Measurements from ENCODE around the gene ZNFX1.

ZNFX1 gene

DNA sequence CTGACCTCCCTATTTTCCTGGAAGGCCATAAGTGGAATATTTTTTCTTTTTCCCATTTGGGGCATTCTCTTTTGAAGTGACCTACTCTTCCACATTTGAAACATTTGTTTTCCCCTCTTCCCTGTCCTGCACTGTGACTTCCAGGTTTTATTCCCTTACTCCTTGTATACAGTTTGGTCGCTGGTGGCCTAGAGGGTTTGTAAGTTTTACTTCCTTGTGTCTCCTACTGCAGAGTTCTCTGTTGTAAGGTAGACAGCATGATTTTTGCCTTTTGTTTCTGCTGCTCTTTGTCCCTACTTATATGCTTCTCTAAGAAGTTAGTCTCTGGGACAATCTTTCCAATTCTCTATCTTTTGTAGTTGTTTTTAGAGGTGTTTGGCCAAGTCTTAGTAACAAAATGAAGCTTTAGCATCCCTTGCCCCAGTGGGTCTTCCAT, 7.4 kb upstream of the ZNFX1 start:
- TF ChIP-seq, protein P1, sequence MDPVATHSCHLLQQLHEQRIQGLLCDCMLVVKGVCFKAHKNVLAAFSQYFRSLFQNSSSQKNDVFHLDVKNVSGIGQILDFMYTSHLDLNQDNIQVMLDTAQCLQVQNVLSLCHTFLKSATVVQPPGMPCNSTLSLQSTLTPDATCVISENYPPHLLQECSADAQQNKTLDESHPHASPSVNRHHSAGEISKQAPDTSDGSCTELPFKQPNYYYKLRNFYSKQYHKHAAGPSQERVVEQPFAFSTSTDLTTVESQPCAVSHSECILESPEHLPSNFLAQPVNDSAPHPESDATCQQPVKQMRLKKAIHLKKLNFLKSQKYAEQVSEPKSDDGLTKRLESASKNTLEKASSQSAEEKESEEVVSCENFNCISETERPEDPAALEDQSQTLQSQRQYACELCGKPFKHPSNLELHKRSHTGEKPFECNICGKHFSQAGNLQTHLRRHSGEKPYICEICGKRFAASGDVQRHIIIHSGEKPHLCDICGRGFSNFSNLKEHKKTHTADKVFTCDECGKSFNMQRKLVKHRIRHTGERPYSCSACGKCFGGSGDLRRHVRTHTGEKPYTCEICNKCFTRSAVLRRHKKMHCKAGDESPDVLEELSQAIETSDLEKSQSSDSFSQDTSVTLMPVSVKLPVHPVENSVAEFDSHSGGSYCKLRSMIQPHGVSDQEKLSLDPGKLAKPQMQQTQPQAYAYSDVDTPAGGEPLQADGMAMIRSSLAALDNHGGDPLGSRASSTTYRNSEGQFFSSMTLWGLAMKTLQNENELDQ (tag by site-specific recombination; IDR thresholded peaks at IDR 0.05; ENCODE audit: low read depth), result no peak
- TF ChIP-seq ZNF677 (tag by site-specific recombination; IDR thresholded peaks at IDR 0.05), result no peak
- no peak for TF ChIP-seq ZNF248 (tag by site-specific recombination; IDR thresholded peaks at IDR 0.05)
- TF ChIP-seq ZNF747 (tag by site-specific recombination; IDR thresholded peaks at IDR 0.05), result no peak
- no peak for TF ChIP-seq ZNF112 (tag by site-specific recombination; IDR thresholded peaks at IDR 0.05)
- no peak for TF ChIP-seq SCRT1 (tag by site-specific recombination; IDR thresholded peaks at IDR 0.05; ENCODE audit: borderline replicate concordance)
- TF ChIP-seq ZNF600 (tag by site-specific recombination; IDR thresholded peaks at IDR 0.05), result no peak
- no peak for TF ChIP-seq ZNF548 (tag by site-specific recombination; IDR thresholded peaks at IDR 0.05)
- TF ChIP-seq ZNF792 (tag by site-specific recombination; IDR thresholded peaks at IDR 0.05), result no peak
- CTCF ChIA-PET, result interaction anchor here (0.6 kb wide), 1 partner anchor 249 kb away, joined by 3 read pairs; no protein-coding TSS in a partner anchor
- no peaks in the 10 kb centered on the region for H3K4me1 ChIP-seq (ENCODE audit: control insufficient read depth, insufficient read depth, low read length)
- H3K27ac ChIP-seq (ENCODE audit: extremely low read depth, low read depth, low read length), result no peak overlapping the region
- H3K4me3 ChIP-seq (ENCODE audit: low read depth, low read length), result no peak overlapping the region
- peaks cover 39 to 100% of the 10 kb centered on the region in 2 experiments for H3K36me3 ChIP-seq (ENCODE audit: control insufficient read depth in 2 of 2, insufficient read depth in 1 of 2, low read length in 2 of 2)
- H3K9me3 ChIP-seq (ENCODE audit: control insufficient read depth, insufficient read depth, low read depth, low read length), result no peaks in the 10 kb centered on the region
- POLR2A ChIA-PET, result no interaction called here

DNA sequence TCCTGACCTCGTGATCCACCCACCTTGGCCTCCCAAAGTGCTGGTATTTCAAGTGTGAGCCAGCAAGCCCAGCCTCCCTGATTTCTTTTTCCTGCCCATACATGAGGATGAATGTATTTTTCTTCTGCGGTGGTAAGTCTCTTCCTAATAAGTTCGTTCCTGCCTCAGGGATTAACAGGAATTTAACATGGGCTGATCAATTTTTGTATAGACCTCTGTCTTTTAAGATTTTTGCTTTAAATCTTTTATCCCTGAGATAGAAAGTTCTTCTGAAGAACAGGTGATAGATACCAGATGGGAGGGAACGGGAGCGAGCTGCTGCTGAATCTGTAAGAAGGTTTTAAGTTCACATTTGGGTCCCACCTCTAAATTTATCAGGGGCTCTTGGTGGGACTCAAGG, 7.0 kb upstream of the ZNFX1 start:
- no peaks in the 10 kb centered on the region for H3K9me3 ChIP-seq (ENCODE audit: control insufficient read depth, insufficient read depth, low read depth, low read length)
- TF ChIP-seq ZNF473 (tag by site-specific recombination; IDR thresholded peaks at IDR 0.05), result no peak
- no peak for TF ChIP-seq ZFP3 (tag by site-specific recombination; IDR thresholded peaks at IDR 0.05; ENCODE audit: low read depth)
- no peak for TF ChIP-seq ZBTB17 (tag by site-specific recombination; IDR thresholded peaks at IDR 0.05)
- TF ChIP-seq, protein P2, sequence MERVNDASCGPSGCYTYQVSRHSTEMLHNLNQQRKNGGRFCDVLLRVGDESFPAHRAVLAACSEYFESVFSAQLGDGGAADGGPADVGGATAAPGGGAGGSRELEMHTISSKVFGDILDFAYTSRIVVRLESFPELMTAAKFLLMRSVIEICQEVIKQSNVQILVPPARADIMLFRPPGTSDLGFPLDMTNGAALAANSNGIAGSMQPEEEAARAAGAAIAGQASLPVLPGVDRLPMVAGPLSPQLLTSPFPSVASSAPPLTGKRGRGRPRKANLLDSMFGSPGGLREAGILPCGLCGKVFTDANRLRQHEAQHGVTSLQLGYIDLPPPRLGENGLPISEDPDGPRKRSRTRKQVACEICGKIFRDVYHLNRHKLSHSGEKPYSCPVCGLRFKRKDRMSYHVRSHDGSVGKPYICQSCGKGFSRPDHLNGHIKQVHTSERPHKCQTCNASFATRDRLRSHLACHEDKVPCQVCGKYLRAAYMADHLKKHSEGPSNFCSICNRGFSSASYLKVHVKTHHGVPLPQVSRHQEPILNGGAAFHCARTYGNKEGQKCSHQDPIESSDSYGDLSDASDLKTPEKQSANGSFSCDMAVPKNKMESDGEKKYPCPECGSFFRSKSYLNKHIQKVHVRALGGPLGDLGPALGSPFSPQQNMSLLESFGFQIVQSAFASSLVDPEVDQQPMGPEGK (tag by site-specific recombination; IDR thresholded peaks at IDR 0.05), result no peak
- TF ChIP-seq ZNF239 (tag by site-specific recombination; IDR thresholded peaks at IDR 0.05), result no peak
- peaks cover 43 to 100% of the 10 kb centered on the region in 2 experiments for H3K36me3 ChIP-seq (ENCODE audit: control insufficient read depth in 2 of 2, insufficient read depth in 1 of 2, low read length in 2 of 2)
- H3K27ac ChIP-seq (ENCODE audit: extremely low read depth, low read depth, low read length), result no peak overlapping the region
- POLR2A ChIA-PET, result no interaction called here
- H3K4me3 ChIP-seq (ENCODE audit: low read depth, low read length), result no peak overlapping the region
- no peaks in the 10 kb centered on the region for H3K4me1 ChIP-seq (ENCODE audit: control insufficient read depth, insufficient read depth, low read length)
- CTCF ChIA-PET, result no interaction called here

DNA sequence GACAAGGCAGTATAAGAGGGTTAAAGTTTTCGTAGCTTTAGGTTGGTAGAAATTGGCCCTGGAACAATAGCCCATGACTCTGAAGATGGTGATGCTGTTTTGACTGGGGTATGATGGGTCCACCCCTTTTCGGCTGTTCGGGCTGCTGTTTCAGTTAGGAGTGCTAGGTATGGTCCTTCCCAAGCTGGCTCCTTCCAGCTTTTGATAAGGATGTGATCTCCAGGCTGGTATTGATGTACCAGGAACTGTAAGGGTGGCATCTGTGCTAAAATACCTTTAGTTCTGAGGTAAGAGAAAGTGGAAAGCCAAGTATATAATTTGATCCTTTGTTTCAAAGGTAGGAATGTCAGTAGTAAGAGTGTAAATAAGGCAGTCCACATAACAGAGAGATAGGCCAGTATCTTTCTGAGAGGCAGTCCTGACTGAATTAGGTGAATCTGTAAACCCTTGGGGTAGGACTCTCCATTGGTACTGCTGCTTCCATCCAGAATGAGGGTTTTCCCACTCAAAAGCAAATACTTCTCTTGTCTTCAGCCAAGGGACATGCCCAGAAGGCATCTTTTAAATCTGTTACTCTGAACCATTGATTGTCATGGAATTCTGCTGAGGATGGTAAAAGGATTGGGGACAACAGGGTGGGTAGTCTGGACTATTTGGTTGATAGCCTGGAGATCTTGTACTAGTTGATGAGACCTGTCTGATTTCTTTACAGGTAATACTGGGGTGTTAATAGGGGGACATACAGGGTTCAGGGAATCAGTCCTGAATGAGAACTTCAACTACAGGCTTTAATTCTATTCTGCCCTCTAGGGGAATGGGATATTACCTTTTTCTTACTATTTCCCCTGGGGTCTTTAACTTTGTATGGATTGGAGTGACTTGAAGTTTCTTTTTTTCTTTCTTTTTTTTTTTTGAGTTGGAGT, 6.1 kb upstream of the ZNFX1 start:
- Histone ChIP-seq H3K4me3 (ENCODE audit: low read depth, low read length) (no peak overlapping the region), H3K36me3 (ENCODE audit: control insufficient read depth in 2 of 2, insufficient read depth in 1 of 2, low read length in 2 of 2) (peaks cover 47 to 100% of the 10 kb centered on the region in 2 experiments), H3K4me1 (ENCODE audit: control insufficient read depth, insufficient read depth, low read length) (no peaks in the 10 kb centered on the region), H3K9me3 (ENCODE audit: control insufficient read depth, insufficient read depth, low read depth, low read length) (no peaks in the 10 kb centered on the region), H3K27ac (ENCODE audit: extremely low read depth, low read depth, low read length) (no peak overlapping the region)
- no peak for TF ChIP-seq ZNF175 (tag by site-specific recombination; IDR thresholded peaks at IDR 0.05)
- TF ChIP-seq ZNF600 (tag by site-specific recombination; IDR thresholded peaks at IDR 0.05), result peak; percentile 62
- TF ChIP-seq BCL11B (tag by site-specific recombination; IDR thresholded peaks at IDR 0.05; ENCODE audit: low read depth), result no peak
- no peak for TF ChIP-seq KLF1 (tag by site-specific recombination; IDR thresholded peaks at IDR 0.05)
- no peak for TF ChIP-seq ZFHX2 (tag by site-specific recombination; conservative IDR thresholded peaks at IDR 0.05)
- TF ChIP-seq GLIS2 (tag by site-specific recombination; IDR thresholded peaks at IDR 0.05), result no peak
- no peak for TF ChIP-seq ZNF146 (tag by site-specific recombination; IDR thresholded peaks at IDR 0.05)
- TF ChIP-seq ZNF19 (tag by site-specific recombination; IDR thresholded peaks at IDR 0.05; ENCODE audit: low read depth), result no peak
- no peak for TF ChIP-seq ZFP37 (tag by site-specific recombination; IDR thresholded peaks at IDR 0.05)
- TF ChIP-seq ZNF664 (tag by site-specific recombination; IDR thresholded peaks at IDR 0.05), result no peak
- TF ChIP-seq FEZF1 (tag by site-specific recombination; IDR thresholded peaks at IDR 0.05), result peak; percentile 55; the same call in 1 of the 2 replicates
- ChIA-PET CTCF (interaction anchor here (0.8 kb wide), 1 partner anchor 36 kb away, joined by 3 read pairs; no protein-coding TSS in a partner anchor), POLR2A (no interaction called here)

Data from HEK293 (cell line).